Spleen (tissue), 11 donors: Measurements from ENCODE around the gene PSMD5. TPM values are rescaled to one million over a fixed set of nuclear protein-coding genes. Genes with fewer than 3 reads are reported as not detected.

Source experiments
- DNase-seq: peaks from one replicate; pipeline ENCODE4 v3.0.0-alpha.2; 2020
- H3K27ac ChIP-seq, 8 donors: fragments of 200-600 bp; sonication (generic) in 7 of 8; 1 replicate in 4 of 8; 2 replicates in 4 of 8; pipeline versions ENCODE4 v1.5.0 to v1.8.0; 2016 to 2021; ENCODE audit warnings: inconsistent platforms in 4 of 8, mild to moderate bottlenecking in 4 of 8, moderate library complexity in 1 of 8
- H3K27me3 ChIP-seq, 7 donors: fragments of 200-600 bp; sonication (generic) in 6 of 7; replicated peaks in 1 of 7; 1 replicate in 4 of 7; 2 replicates in 3 of 7; pipeline versions ENCODE4 v1.5.0 to v1.8.0; 2016 to 2021; ENCODE audit warnings: inconsistent platforms in 3 of 7, mild to moderate bottlenecking in 1 of 7
- H3K36me3 ChIP-seq, 6 donors: fragments of 200-600 bp; sonication (generic) in 5 of 6; 1 replicate in 4 of 6; 2 replicates in 2 of 6; pipeline versions ENCODE4 v1.5.0 to v1.8.0; 2016 to 2021; ENCODE audit warnings: inconsistent platforms in 2 of 6
- H3K4me1 ChIP-seq, 6 donors: fragments of 200-600 bp; sonication (generic) in 5 of 6; 1 replicate in 3 of 6; 2 replicates in 3 of 6; pipeline versions ENCODE4 v1.5.0 to v1.8.0; 2016 to 2021; ENCODE audit warnings: inconsistent platforms in 3 of 6
- H3K4me3 ChIP-seq, 8 donors: fragments of 200-600 bp; sonication (generic) in 7 of 8; 1 replicate in 4 of 8; 2 replicates in 4 of 8; pipeline versions ENCODE4 v1.5.0 to v1.8.0; 2016 to 2021; ENCODE audit warnings: inconsistent platforms in 4 of 8, mild to moderate bottlenecking in 4 of 8, moderate library complexity in 2 of 8
- H3K9me3 ChIP-seq, 8 donors: fragments of 200-600 bp; sonication (generic) in 7 of 8; 1 replicate in 4 of 8; 2 replicates in 4 of 8; pipeline versions ENCODE4 v1.5.0 to v1.8.0; 2016 to 2021; ENCODE audit warnings: inconsistent platforms in 4 of 8
- POLR2A ChIP-seq, 3 donors: fragments of 450-650 bp; IDR thresholded peaks; one replicate each; pipeline ENCODE4 v1.5.1; 2017; ENCODE audit warnings: antibody characterized with exemption in 3 of 3, mild to moderate bottlenecking in 1 of 3
- POLR2AphosphoS5 ChIP-seq, 3 donors: sonication (generic); formaldehyde crosslinking; IDR thresholded peaks; one replicate each; pipeline ENCODE4 v1.5.1; 2017; ENCODE audit warnings: antibody characterized with exemption in 3 of 3
- WGBS, 5 donors: extraction: QIAGEN DNeasy Blood & Tissue Kit in 3 of 5; methylation state at CpG; one replicate each; pipeline versions ENCODE4 v1.1.5 to v1.1.7; 2013 to 2018; 5-methylcytosine and 5-hydroxymethylcytosine counted together
- intact Hi-C: fragments of 100-400 bp; cut with DNase I; formaldehyde crosslinking; loops from one replicate; pipeline ENCODE4 v1.15.0; 2023; ENCODE audit warnings: low total_unique reads
- polyA plus RNA-seq, 3 donors: library from polyadenylated mRNA; stranded (reverse); fragments of 200-250 nt; gene quantifications; one replicate each; pipeline ENCODE4 v1.2.1, GENCODE V29; 2013
- total RNA-seq, 7 donors: library from RNA; depleted of rRNA in 3 of 7; stranded (reverse); fragments of >200 nt in 3 of 7; fragmentation: NEBNext Ultra II Directional in 4 of 7; extraction: Animal tissue kit (Norgen Biotek cat#: 25700) in 4 of 7; gene quantifications; one replicate each; pipeline versions ENCODE4 v1.1.0 to v1.2.1, GENCODE V29; 2016 to 2021
- TF ChIP-seq, protein P1 (sequence below), 11 experiments: fragments of 200-600 bp in 7 of 11; fragments of 450-650 bp in 4 of 11; sonication (generic) in 4 of 11; IDR thresholded peaks in 8 of 11; conservative IDR thresholded peaks in 3 of 11; 1 replicate in 7 of 11; 2 replicates in 4 of 11; pipeline versions ENCODE4 v1.4.0 to v1.8.0; 2016 to 2021; ENCODE audit warnings: antibody characterized with exemption in 11 of 11, inconsistent platforms in 4 of 11, mild to moderate bottlenecking in 1 of 11
- donor health status: healthy with polysubstance abuse.
- donor health status: DM: no; HTN: no; CAD: no; lungs with moderate emphysema.
- donor health status: DM: no; HTN: no; CAD: no.
- donor health status: Bipolar disorder and iron deficiency.
- donor health status: healthy.
- donor health status: DM: no; HTN: no; CAD: no.
- donor health status: DM: yes; HTN: yes; CAD: no.

Gene PSMD5
- total and polyA plus RNA-seq, 10 donors = 8.9 to 41.4 (median 31.2) TPM

DNA sequence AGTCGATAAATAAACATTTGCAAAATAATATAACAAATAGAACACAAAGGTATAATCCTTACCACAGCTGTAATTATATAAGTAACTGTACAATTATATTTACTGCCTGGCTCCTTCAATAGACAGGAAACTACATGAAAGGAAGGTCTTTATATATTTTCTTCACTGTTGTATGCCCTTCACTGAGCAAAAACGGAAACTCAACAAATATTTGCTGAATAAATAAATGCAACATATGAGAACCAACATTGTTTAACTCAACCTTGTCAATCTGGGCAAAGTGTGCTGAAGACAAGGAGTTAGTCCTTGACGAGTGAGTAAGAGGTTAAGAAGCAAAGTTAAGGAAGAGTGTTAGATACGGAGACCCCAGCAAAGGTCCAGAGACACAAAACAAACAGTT, 22.6 kb downstream of the PSMD5 start:
- WGBS, 5 donors = 93 to 96% (median 95%) methylated on average over 4 of the region's 4 CpGs
- TF ChIP-seq POLR2A (IDR thresholded peaks at IDR 0.05) (no peak), POLR2AphosphoS5 (IDR thresholded peaks at IDR 0.05) (no peak)
- TF ChIP-seq, protein P1, sequence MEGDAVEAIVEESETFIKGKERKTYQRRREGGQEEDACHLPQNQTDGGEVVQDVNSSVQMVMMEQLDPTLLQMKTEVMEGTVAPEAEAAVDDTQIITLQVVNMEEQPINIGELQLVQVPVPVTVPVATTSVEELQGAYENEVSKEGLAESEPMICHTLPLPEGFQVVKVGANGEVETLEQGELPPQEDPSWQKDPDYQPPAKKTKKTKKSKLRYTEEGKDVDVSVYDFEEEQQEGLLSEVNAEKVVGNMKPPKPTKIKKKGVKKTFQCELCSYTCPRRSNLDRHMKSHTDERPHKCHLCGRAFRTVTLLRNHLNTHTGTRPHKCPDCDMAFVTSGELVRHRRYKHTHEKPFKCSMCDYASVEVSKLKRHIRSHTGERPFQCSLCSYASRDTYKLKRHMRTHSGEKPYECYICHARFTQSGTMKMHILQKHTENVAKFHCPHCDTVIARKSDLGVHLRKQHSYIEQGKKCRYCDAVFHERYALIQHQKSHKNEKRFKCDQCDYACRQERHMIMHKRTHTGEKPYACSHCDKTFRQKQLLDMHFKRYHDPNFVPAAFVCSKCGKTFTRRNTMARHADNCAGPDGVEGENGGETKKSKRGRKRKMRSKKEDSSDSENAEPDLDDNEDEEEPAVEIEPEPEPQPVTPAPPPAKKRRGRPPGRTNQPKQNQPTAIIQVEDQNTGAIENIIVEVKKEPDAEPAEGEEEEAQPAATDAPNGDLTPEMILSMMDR (IDR thresholded peaks at IDR 0.05 in 8 of 11, conservative IDR thresholded peaks at IDR 0.05 in 3 of 11) = no peak
- Histone ChIP-seq H3K36me3 (peaks cover 0 to 100% (median 71%) of the 10 kb centered on the region in 6 donors), H3K27ac (no peak overlapping the region), H3K9me3 (no peaks in the 10 kb centered on the region), H3K27me3 (no peaks in the 10 kb centered on the region), H3K4me3 (no peak overlapping the region), H3K4me1 (no peaks in the 10 kb centered on the region)
- no peak for DNase-seq
- intact Hi-C loops = no loop called here

DNA sequence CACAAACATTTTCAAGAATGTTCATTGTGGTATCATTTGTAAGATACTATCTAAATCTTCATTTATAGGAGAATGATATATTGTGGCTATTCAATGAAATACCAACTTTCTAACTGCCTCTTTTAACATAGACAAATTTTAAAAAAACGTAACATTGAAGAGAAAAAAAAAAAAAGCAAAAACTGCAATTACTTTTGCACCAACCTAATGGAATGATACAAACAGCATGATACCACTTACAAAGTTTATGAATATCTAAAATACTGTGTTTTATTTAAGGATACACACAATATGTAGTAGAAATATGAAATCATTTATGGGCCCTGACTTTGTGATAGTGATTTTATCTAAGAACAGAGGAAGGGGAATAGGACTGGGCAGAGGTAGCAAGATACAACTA, 24.1 kb downstream of the PSMD5 start:
- no peaks in the 10 kb centered on the region for H3K27me3 ChIP-seq
- H3K4me1 ChIP-seq = no peaks in the 10 kb centered on the region
- H3K36me3 ChIP-seq = peaks cover 0 to 90% (median 62%) of the 10 kb centered on the region in 6 donors
- H3K9me3 ChIP-seq = no peaks in the 10 kb centered on the region
- WGBS, 5 donors = 84 to 95% (median 86%) methylated on average over 1 of the region's 1 CpG
- TF ChIP-seq, protein P1 (IDR thresholded peaks at IDR 0.05 in 8 of 11, conservative IDR thresholded peaks at IDR 0.05 in 3 of 11) = no peak
- TF ChIP-seq POLR2AphosphoS5 (IDR thresholded peaks at IDR 0.05) (no peak), POLR2A (IDR thresholded peaks at IDR 0.05) (no peak)
- H3K27ac ChIP-seq = no peak overlapping the region
- no peak overlapping the region for H3K4me3 ChIP-seq
- intact Hi-C loops = no loop called here
- DNase-seq = no peak

DNA sequence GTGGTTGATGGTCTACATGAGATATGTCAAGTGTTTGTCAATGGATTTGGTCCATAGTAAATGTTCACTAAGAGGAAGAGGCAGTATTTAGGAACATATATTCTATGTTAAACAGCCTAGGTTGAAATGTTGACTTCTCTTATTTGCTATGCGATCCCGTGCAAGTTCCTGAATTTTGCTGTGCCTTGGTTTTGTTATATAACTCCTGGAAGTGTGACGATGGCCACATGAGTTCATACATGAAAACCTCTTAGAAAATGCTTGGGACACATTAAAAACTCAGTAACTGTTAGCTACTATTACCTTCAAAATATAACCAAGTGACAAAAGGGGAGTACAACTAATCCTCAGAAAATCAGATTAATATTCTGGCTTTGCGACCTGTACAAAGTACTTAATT, 27.6 kb downstream of the PSMD5 start:
- H3K9me3 ChIP-seq = peaks cover 0 to 15% (median 3%) of the 10 kb centered on the region in 8 donors
- H3K36me3 ChIP-seq = peaks cover 0 to 55% (median 34%) of the 10 kb centered on the region in 6 donors
- 84 to 91% (median 88%) methylated on average over 4 of the region's 4 CpGs for WGBS, 5 donors
- H3K4me1 ChIP-seq = no peaks in the 10 kb centered on the region
- TF ChIP-seq, protein P1 (IDR thresholded peaks at IDR 0.05 in 8 of 11, conservative IDR thresholded peaks at IDR 0.05 in 3 of 11) = no peak
- TF ChIP-seq POLR2AphosphoS5 (IDR thresholded peaks at IDR 0.05) = no peak
- TF ChIP-seq POLR2A (IDR thresholded peaks at IDR 0.05) = no peak
- intact Hi-C loops = no loop called here
- H3K4me3 ChIP-seq = no peak overlapping the region
- H3K27me3 ChIP-seq = no peaks in the 10 kb centered on the region
- no peak for DNase-seq
- no peak overlapping the region for H3K27ac ChIP-seq

DNA sequence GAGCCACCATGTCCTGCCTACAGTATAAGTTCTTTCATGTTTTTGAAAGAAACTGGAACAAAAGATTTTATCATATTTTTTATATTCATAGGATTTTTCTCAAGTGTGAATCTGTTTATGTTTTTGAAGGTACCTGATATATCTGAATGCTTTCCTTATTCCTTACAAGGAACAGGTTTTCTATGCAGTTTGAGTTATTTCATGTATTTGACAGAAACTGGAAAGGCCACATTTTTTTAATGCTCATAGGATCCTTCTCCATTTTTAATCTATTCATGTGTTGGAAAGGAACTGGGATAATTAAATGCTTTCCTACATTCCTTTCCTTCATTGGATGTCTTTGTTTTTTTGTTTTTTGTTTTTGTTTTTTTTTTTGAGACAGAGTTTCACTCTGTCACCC, 33.8 kb downstream of the PSMD5 start:
- intact Hi-C loops = no loop called here
- H3K27me3 ChIP-seq = no peaks in the 10 kb centered on the region

More for the DNA sequence above, 33.8 kb downstream of the PSMD5 start:
- Histone ChIP-seq H3K4me3 (no peak overlapping the region), H3K36me3 (no peaks in the 10 kb centered on the region), H3K9me3 (peaks cover 7 to 77% (median 65%) of the 10 kb centered on the region in 8 donors), H3K27ac (no peak overlapping the region), H3K4me1 (no peaks in the 10 kb centered on the region)
- no peak for DNase-seq
- TF ChIP-seq POLR2AphosphoS5 (IDR thresholded peaks at IDR 0.05) (no peak), POLR2A (IDR thresholded peaks at IDR 0.05) (no peak)
- TF ChIP-seq, protein P1 (IDR thresholded peaks at IDR 0.05 in 8 of 11, conservative IDR thresholded peaks at IDR 0.05 in 3 of 11) = no peak
